Measurements from ENCODE around the gene NEGR1.

GRCh38 chr1:72117621-72118020, 164.7 kb downstream of the NEGR1 start:
- no peak for TF ChIP-seq CTCF (IDR thresholded peaks at IDR 0.05)
- no peak for TF ChIP-seq POLR2A (IDR thresholded peaks at IDR 0.05)
